GM18507 (cell line): ENCODE measurements around the gene HOXD10.

Experiments
- DNase-seq: peaks from one replicate; pipeline ENCODE4 v3.0.0; 2011; ENCODE audit warnings: low read depth; ENCODE audit not compliant: insufficient read length; ENCODE audit errors: extremely low spot score
- FAIRE-seq: peaks from 2 replicates; lab custom pipeline; 2011; peaks lifted over from hg19 to GRCh38; lab: Jason Lieb, UNC

HOXD10 gene

GRCh38 chr2:176081837-176082524 is 34.6 kb upstream of the HOXD10 start:
- no peak for FAIRE-seq
- no peak for DNase-seq

- DNase-seq (no peak), FAIRE-seq (no peak)
These were observed 34.1 kb upstream of the HOXD10 start for GRCh38 chr2:176082525-176082823.

DNA sequence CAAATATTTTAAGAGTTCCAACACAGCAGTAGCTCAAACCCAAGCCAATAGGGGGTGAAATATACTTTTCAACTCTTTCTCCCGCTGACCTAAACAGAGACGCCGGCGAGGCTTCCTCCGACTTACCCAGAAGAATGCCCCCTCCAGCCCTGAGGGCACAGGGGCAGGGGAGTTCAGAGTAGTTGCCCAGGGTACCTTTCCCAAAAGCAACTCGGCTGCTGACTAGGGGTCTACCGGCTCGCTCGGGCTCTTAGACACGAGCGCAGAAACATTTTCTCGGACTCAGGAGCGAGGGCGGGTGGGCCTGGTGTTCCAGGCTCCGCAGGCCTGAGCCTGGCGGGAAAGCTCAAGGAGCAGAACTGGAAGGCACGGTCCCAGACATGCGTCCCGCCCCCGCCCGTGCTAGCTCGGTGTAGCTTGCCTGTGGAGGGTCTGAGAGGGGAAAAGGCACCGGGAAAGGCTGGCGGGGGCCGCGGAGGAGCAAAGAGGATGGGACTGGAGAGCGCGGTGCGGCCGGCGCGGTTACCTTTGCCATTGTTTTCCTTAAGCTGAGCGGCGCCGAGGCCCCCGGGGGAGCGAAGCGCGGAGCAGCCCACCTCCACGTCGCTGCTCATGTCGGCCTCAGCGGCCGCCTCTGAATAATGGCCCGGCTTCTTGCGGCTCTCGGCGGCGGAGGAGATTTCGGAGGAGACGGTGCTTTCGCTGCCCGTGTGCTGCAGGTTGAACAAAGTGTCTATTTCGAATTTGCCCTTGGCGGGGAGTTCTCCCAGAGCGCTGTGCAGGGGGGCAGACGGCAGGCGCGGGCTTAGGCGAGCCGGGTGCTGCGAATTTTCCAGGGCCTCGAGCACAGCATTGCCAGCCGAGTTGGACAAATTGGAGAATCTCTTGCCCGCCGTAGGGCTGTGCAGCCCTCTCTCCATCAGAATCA is 33.5 kb upstream of the HOXD10 start:
- FAIRE-seq (no peak), DNase-seq (no peak)

- no peak for FAIRE-seq
- DNase-seq: no peak
These were observed 32.7 kb upstream of the HOXD10 start, which contains the start of gene EVX2 for GRCh38 chr2:176083796-176084261. TSS of gene EVX2 (minus strand) at chr2:176083962. CDS start at chr2:176083776, 186 bp downstream.

DNA sequence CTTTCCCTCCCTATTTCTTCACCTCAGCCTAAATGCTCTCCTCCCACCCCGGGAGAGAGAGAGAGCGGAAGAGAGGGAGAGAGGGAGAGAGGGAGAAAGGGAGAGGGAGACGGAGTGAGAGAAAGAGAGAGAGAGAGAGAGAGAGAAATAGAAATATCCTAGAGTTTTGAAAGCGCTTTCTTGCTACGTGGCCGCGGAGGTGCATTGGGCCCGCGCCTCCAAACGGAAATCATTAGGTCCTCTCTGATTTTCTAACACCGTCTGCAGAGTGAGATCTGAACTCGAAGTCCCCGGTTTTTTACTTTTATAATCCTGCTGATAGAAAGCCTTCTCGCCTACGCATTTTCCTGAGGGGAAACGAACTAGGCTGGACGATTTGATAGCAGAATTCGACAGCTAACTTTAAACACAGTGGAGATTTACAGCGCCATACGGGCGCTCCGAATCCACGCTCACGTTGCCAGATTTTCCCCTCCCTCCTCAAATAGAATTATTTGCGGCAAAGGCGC is 31.9 kb upstream of the HOXD10 start:
- FAIRE-seq: no peak
- DNase-seq: no peak

- FAIRE-seq (no peak), DNase-seq (no peak)
These were observed 31.3 kb upstream of the HOXD10 start for GRCh38 chr2:176085120-176085788.

DNA sequence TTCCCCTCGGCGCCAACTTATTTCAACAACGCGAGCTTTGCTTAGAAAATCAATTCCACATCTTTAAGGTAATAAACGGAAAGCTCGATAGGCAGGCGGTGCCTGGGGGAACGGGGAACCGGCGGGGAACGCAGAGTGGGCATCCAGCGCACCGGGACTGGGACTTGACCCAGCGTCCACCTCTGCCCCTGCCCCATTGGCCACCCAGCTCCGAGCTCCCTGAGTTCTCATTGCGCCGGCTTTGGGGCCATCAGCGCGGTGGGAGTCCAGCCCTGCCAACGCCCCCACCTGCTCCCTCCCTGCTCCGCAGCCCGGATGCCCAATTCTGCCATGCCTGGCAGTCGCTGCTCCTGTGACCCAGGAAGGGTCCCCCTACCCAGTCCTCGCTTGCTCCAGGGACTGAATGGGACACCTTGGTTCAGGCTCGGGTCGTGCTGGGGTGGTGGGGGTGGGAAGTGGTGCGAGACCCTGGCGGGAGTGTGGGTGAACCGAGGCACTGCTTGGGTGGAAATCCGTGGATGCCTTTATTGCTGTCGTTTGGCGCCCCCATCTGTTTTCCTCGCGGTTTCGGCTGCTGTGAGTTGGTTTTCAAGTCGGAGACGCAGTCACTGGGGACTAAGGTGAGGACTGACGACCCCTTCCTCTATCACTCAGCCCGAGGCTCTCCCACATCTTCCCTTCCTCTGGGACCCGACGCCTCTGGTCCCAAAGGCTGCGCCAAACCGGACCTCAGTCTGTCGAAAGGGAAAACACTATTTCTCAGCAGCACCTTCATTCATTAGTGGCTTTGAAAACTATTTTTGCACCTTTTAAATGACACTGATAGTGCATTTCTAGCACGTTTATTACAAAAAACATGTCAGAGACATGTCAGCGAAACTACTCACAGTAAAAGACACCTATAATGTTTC is 30.5 kb upstream of the HOXD10 start:
- DNase-seq (no peak), FAIRE-seq (no peak)

DNA sequence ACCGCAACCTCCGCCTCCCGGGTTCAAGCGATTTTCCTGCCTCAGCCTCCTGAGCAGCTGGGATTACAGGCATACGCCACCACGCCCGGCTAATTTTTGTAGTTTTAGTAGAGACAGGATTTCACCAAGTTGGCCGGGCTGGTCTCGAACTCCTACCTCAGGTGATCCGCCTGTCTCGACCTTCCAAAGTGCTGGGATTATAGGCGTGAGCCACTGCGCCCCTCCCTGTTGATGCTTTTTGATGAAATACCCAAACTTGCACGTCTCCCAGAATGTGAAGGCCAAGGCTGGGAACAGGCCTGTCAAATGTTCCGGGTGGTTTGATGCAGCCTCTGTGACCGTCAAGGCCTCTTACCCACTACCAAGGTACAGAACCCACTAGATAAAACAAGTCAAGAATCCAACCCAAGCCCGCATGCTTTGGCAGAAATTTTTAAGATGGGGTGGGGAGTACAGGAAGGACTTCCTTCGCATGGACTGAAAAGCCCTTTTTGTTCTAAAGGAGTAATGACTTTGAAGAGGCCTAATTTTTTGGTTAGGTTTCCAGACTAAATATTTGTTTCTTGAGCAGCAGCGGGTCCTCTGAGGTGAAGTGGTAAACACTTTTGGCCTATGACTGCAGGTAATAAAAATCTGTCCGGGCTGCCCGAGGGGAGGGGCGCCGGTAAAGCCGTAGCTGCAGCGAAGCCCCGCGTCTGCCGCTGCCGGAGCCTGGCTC is 29.1 kb upstream of the HOXD10 start:
- FAIRE-seq (no peak), DNase-seq (no peak)

- FAIRE-seq: no peak
- DNase-seq: no peak
These were observed 28.3 kb upstream of the HOXD10 start for GRCh38 chr2:176088048-176088936.

- FAIRE-seq: no peak
These were observed 27.4 kb upstream of the HOXD10 start for GRCh38 chr2:176088937-176089842.

DNA sequence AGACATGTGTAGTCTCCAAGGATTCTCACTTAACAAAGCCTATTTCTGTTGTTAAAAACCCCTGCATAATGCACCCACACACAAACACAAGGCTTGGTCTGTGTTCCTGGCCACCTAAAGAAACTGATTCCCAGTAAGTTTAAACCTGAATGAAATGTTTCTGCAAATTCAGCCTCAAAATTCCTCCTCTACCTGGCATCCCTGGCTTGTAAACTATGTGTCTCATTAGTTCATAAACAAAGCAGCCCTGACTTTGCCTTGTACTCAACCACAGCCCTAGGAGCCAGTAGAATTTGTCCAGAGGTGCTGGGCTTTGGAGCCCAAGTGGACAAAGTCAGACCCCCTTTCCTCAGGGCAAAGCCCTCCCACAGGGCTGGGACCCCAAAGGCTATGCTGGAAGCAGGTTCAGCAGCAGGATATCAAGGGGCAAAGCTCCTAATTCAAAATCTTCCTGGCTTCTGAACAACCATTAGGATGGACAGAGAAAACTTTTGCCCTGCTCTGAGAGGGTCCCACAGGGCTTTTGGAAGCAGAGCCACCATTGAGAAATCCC is 26.7 kb upstream of the HOXD10 start:
- FAIRE-seq: no peak
- no peak for DNase-seq

More at GRCh38 chr2:176088937-176089842, 27.4 kb upstream of the HOXD10 start:
- no peak for DNase-seq

DNA sequence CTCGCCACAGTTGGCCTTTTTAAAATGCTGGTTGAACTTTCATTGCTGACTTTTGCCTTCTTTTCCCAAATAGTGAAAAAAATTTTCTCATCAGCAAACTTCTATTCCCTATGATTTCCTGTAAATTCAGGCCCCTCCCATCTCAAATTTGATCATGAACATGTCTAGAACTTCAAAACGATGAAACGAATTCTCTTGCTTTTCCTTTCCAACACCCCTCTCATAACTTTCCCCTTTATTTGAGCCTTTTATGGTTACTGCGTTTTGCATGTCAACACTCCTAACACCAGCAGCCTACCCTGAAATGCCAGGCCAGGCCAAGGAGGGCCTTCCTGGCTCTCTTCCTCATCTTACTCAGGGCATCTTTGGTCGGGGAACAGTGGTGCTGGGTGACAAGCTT is 25.7 kb upstream of the HOXD10 start:
- FAIRE-seq (no peak), DNase-seq (no peak)

GRCh38 chr2:176091329-176092258 is 25.0 kb upstream of the HOXD10 start:
- FAIRE-seq: no peak
- DNase-seq: no peak

DNA sequence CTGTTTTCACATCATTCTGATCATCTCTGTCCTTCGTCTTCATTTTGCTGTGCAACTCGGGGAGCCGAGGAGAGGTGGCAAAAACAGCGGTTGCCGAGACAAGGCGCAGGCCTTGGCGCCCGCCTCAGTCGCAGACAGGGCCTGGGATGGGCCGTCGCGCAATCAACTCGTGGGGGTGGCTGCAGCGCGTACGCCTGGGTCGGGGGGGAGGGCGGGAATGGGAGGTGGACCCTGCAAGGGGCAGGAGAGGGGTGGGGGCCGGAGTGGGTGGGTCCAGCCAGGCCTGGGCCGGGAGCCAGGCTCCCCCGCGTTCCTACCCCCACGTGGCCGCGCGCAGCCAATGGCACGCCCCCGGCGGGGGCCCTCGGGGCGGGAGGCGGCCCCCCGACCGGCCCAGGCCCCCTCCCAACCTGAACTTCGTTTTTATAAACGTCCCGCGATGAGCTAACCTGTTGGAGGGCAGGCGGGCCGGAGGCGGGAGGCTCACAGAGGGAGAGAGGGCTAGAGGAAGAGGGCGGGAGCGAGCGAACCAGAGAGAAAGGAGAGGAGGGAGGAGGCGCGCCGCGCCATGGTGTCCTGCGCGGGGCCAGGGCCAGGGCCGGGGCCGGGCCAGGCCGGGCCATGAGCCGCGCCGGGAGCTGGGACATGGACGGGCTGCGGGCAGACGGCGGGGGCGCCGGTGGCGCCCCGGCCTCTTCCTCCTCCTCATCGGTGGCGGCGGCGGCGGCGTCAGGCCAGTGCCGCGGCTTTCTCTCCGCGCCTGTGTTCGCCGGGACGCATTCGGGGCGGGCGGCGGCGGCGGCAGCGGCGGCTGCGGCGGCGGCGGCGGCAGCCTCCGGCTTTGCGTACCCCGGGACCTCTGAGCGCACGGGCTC is 24.1 kb upstream of the HOXD10 start, which contains the start of gene HOXD13:
Gene HOXD13 (plus strand): TSS at position 452 of the 875 bp plus-strand sequence. CDS start 170 bp downstream, at position 622.
- DNase-seq (no peak), FAIRE-seq (no peak)
